Measurements from ENCODE around the gene TDRD3. TPM values are rescaled to one million over a fixed set of nuclear protein-coding genes. Genes with fewer than 3 reads are reported as not detected.

TDRD3 gene
- total RNA-seq, 6 donors from 2014 or later, result 16.0 to 56.4 (median 25.8) TPM

GRCh38 chr13:60379837-60380565, 17.0 kb upstream of the TDRD3 start:
- no peak overlapping the region for H3K4me3 ChIP-seq
- H3K4me1 ChIP-seq, result no peaks in the 10 kb centered on the region
- H3K27ac ChIP-seq, result no peak overlapping the region
- no peak for ATAC-seq (ENCODE audit: low FRiP score in 2 of 2)
- no peaks in the 10 kb centered on the region for H3K36me3 ChIP-seq
- H3K9me3 ChIP-seq, result no peaks in the 10 kb centered on the region
- WGBS, 2 donors, result 87 to 91% methylated on average over 3 of the region's 3 CpGs
- no peaks in the 10 kb centered on the region for H3K27me3 ChIP-seq
- DNase-seq, result no peak
- no peak for TF ChIP-seq EP300 (IDR thresholded peaks at IDR 0.05)
- TF ChIP-seq CTCF (IDR thresholded peaks at IDR 0.05), result no peak
- TF ChIP-seq POLR2A (IDR thresholded peaks at IDR 0.05), result no peak
- TF ChIP-seq POLR2AphosphoS5 (IDR thresholded peaks at IDR 0.05), result no peak

- Histone ChIP-seq H3K9me3 (no peaks in the 10 kb centered on the region), H3K36me3 (no peaks in the 10 kb centered on the region), H3K27me3 (no peaks in the 10 kb centered on the region), H3K27ac (no peak overlapping the region), H3K4me3 (no peak overlapping the region), H3K4me1 (no peaks in the 10 kb centered on the region)
- ATAC-seq (ENCODE audit: low FRiP score in 2 of 2), result no peak
- no peak for DNase-seq
- WGBS, 2 donors, result 79 to 82% methylated on average over 4 of the region's 4 CpGs
- TF ChIP-seq POLR2AphosphoS5 (IDR thresholded peaks at IDR 0.05), result no peak
- no peak for TF ChIP-seq CTCF (IDR thresholded peaks at IDR 0.05)
- no peak for TF ChIP-seq POLR2A (IDR thresholded peaks at IDR 0.05)
- TF ChIP-seq EP300 (IDR thresholded peaks at IDR 0.05), result no peak
Measured at GRCh38 chr13:60384911-60385310, 12.1 kb upstream of the TDRD3 start.

- no peaks in the 10 kb centered on the region for H3K36me3 ChIP-seq
- DNase-seq, result no peak
- ATAC-seq (ENCODE audit: low FRiP score in 2 of 2), result no peak
- H3K27me3 ChIP-seq, result no peaks in the 10 kb centered on the region
- TF ChIP-seq POLR2A (IDR thresholded peaks at IDR 0.05), result no peak
- no peak for TF ChIP-seq POLR2AphosphoS5 (IDR thresholded peaks at IDR 0.05)
- TF ChIP-seq CTCF (IDR thresholded peaks at IDR 0.05), result no peak
- no peak for TF ChIP-seq EP300 (IDR thresholded peaks at IDR 0.05)
- no peaks in the 10 kb centered on the region for H3K4me1 ChIP-seq
- no peak overlapping the region for H3K27ac ChIP-seq
- H3K4me3 ChIP-seq, result no peak overlapping the region
- WGBS, 2 donors, result 71 to 80% methylated on average over 2 of the region's 2 CpGs
- H3K9me3 ChIP-seq, result no peaks in the 10 kb centered on the region
Measured at GRCh38 chr13:60386250-60386649, 10.8 kb upstream of the TDRD3 start.

GRCh38 chr13:60392131-60392530, 4.9 kb upstream of the TDRD3 start:
- no peak overlapping the region for H3K27ac ChIP-seq
- H3K4me3 ChIP-seq, result no peak overlapping the region
- H3K4me1 ChIP-seq, result peaks cover 0 to 12% (median 0%) of the 10 kb centered on the region in 4 donors
- ATAC-seq (ENCODE audit: low FRiP score in 2 of 2) (no peak), DNase-seq (peak in 1 of 2 donors; percentile 39)
- no peaks in the 10 kb centered on the region for H3K36me3 ChIP-seq
- no peaks in the 10 kb centered on the region for H3K9me3 ChIP-seq
- TF ChIP-seq POLR2A (IDR thresholded peaks at IDR 0.05) (no peak), CTCF (IDR thresholded peaks at IDR 0.05) (no peak), EP300 (IDR thresholded peaks at IDR 0.05) (no peak), POLR2AphosphoS5 (IDR thresholded peaks at IDR 0.05) (no peak)
- no peaks in the 10 kb centered on the region for H3K27me3 ChIP-seq
- WGBS, 2 donors, result 55 to 56% methylated on average over 3 of the region's 3 CpGs
